GM19467 (cell line): ENCODE data around the gene NXT1.

Source experiments
- ATAC-seq: cut with Tn5 transposase; IDR thresholded peaks from one replicate; pipeline ENCODE4 v1.9.1; 2021; ENCODE audit warnings: mild to moderate bottlenecking, moderate library complexity; ENCODE audit not compliant: unreplicated experiment

NXT1 gene

DNA sequence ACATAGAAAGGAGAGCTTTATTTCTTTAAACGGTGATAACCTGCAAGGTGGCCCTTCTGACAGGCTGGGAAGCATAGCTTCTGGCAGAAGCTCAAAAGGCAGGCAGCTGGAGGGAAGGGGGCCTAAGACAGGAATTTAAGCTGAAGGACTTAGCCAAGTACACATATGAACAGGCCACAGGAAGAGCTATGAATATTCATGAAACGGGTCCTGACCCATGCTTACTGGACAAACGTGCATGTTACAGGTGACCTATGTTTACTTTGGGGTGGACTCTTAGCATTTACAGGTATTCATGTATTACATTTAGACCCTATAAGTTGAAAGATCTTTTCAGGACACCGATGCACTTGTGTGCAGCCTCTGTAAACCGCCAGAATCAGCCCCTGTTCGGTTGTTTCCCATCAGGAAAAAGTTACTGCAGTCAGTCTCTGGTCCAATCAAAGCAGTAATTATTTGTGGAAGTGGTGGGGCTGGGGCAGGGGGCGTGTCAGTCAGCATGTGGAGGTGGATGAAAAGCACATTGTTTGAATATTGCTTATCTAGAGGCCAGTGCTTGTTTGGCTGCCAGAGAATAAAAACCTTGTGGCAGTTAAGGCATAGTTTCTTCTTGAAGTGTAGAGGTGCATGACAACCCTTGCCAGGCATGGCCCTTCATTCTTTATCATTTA, 8.5 kb downstream of the NXT1 start:
- ATAC-seq, result no peak

DNA sequence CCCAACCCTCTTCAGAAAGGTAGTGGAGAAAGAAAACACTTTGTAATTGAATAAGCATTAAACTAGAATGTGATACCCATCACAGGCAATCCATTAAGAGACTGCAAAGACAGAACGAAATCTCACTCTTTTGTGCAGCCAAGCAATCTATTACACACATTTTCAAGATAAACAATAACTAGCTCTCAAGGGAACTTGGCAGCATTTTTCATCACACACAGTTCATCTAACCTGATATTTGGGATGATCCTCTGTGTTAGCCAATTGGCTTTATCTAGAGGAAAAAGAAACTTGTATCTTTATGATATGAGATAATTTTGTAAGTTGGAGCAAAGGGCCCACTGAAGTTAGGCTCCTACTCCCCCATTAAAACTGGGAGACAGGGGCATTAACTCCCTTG, 9.9 kb downstream of the NXT1 start:
- ATAC-seq, result no peak

DNA sequence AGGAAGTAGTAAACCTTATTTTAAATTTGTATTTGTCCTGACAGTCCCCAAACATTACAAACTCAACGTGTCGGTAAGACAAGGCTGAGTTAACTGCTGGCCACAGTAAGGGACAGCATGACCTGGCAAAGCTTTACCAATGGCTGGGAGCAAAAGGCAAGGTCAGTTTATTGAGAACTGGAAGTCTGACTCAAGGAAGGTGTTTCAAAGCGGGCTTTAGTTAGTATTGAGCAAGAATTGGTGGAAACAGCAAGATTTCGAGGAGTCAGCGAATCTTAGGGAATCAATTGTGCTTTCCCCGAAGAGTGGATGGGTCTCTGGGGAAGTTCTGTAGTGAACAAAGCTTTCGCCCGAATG, 10.5 kb downstream of the NXT1 start:
- no peak for ATAC-seq

DNA sequence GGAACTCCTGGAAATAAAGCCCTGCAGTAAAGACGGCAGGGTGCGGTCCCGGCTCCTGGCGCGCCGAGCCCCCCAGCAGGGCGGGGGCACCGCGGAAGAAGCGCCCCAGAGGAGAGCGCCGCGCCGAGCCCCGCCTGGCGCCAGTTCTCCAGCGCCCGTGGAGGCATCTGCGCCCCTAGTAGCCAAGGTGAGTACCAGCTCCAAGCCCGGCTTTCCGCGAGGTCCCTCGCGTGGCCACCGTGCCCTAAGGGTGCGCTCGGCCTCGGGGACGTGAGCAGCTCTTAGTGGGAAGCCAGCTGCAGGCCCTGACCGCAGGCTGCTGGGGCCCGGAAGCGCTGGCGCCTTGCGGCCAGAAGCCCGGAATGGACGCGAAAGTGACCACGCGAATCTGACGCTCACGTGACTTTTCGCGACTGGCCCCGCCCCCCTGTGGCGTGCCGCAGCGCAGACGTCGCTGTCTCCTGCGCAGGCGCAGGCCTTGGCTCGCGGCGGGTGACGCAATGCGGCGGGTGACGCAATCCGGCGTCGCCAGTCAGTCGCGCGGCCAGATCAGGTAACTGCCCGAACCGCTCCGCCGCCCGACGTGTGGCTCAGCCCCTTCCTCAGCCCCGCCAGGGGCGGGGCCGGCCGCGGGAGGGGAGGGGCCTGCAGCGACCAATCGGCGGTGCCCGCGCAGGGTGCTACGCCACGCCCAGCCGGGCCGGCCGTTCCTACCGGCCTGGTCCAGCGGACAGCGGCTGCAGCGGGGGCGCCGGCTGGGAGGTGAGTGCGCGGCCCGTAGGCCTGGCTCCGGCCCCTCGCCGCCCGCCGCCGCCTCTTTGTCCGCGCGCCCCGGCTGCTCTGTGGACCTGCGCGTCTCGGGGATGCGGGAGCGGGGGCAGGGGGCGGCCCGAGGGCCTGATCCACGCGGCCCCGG, 11.1 kb downstream of the NXT1 start, which contains the start of gene GZF1:
Gene GZF1, plus strand, starts transcription at position 707 of the 916 bp plus-strand sequence. CDS start 2,202 bp downstream, outside the sequence.
- peak; percentile 59 for ATAC-seq

DNA sequence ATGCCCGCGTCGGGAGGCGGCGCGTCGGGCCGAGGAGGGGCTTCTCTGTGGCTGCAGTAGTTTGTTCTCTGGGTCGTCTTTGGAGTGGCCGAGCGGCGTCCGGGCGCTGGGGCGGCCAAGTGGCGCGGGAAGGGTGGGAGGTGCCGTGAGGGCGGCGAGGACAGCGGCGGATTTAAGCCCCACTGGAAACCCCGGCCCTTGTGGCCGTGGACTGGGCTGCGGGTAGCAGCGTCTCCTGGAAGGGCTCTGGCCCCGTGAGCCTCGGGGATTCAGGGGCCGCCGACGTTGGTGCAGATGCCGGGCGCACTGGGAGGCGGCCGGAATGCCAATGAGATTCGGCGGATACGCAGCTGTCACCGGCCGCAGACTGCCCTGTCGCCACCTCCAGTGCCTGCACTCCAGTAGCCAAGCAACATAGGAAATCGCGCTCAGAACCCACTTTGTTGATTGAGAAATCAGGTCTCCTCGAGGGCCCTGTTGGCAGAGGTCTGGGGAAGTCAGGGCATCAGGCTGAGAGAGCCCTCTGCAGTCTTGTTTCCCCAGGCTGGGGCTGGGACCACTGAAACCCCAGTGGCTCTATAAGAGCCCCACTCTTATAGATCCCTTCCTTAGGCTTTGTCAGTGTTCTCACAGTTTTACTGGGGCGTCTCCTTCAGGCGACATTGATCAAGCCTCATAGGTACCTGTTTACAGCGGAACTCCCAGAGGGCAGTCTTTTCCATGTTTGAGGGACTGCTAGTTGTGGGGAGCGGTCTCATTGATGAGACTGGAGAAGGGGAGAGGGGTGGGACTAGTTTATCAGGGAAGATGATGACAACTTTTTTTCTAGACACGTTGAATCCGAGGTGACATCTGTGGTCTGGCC, 12.0 kb downstream of the NXT1 start:
- ATAC-seq, result peak; percentile 10

DNA sequence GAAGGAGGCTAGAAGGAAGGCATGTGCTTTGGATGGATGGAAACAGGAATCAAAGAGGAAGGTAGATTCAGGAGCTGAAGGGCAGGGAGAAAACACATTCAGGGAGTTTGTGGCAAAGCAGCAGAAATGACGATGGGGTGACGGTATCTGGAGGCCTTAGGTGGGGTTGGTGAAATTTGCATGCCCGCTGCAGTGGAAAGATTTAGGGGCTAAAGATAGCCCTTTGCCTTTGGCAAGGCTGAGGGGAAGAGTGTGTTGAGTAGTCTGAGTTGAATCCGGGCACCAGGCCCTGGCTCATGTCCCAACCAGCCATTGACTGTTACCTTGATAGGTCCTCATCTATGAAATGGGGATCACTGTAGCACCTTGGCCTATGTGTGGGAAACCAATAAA, 12.7 kb downstream of the NXT1 start:
- ATAC-seq, result no peak

DNA sequence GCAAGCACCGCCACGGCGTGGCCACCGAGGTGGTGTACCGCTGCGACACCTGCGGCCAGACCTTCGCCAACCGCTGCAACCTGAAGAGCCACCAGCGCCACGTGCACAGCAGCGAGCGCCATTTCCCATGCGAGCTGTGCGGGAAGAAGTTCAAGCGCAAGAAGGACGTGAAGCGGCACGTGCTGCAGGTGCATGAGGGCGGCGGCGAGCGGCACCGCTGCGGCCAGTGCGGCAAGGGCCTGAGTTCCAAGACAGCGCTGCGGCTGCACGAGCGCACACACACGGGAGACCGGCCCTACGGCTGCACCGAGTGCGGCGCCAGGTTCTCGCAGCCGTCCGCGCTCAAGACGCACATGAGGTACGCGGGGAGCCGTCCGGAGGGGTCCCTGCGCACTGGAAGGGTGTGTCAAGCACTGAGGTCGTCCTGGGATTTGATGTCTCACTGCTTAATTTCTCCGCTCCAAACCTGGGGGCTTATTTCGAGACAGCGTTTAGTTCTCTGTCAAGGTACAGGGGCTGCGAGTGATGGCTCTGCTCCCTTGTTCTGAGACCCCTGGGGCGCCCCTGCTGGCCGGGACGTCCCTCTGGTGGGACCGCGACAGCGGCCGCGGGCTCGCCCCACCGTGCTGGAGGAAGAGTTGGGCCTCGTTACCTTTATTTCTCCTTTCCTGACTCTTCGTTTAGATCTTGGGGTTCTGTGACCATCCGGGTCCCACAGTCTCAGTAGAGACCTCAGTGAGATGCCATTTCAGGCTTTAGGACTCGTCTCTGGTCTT, 15.0 kb downstream of the NXT1 start:
- ATAC-seq, result no peak

DNA sequence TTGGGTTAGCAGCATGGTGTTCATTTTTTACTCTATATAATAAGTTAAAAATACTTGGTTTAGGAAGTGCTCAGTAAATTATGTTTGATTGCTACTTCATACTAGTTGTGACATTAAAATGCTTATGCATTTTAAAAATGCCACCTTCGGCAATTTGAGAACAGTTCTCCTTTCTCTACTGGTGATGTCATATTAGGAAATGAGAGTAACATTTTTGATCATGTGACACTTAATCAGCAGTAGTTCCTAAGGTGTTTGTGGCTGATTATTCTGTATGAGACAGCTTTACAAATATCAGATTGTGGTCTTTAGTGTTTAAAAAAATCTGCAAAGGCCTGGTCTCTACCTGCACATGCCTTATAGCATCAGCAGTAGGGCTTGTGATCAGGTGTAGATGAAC, 15.8 kb downstream of the NXT1 start:
- ATAC-seq, result no peak

DNA sequence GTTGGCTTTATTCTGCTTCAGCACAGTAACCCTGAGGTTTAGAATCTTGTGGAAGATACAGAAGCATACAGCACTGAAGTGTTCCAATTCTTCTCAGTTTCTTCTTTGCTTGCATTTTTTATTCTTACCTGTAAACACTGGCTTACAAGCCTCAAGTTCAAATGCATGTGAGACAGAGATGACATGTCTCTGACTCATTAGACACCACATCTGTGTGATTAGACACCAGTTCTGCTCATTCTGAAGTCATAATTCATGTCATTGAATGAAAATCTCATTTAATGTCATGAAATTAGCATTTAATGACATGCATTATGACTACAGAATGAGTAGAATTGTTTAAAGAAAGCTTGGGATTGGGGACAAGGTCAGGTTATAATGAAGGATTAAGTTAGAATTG, 17.2 kb downstream of the NXT1 start:
- no peak for ATAC-seq

DNA sequence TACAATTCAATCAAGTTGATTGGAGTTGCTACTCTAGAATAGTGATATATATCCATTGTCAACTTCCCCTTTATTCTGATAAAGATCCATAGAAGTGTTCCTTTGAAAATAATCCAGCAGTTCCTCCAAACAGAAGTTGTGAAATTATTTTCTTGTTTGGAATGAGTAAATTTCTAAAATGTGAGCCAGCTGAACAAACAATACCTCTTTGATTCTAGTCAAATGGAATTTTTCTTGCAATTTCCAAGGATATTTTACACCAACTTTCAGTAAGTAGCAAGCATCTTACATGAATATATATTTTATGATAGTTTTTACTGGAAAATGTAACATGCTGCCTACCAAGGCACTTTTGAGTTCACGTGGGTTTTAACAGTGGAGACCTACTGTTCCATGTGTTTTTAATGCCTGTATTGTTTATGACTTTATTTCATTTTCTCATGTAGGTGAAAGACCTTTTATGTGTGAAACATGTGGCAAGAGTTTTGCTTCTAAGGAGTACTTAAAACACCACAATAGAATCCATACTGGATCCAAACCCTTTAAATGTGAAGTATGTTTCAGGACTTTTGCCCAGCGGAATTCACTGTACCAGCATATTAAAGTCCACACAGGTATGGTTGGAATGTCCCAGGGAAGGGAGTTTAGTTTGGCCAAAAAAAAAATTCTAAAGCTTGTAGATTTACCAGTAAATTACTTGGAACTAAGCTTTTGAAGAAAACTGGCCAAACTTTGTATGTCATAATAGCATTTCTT, 17.9 kb downstream of the NXT1 start:
- ATAC-seq, result no peak

DNA sequence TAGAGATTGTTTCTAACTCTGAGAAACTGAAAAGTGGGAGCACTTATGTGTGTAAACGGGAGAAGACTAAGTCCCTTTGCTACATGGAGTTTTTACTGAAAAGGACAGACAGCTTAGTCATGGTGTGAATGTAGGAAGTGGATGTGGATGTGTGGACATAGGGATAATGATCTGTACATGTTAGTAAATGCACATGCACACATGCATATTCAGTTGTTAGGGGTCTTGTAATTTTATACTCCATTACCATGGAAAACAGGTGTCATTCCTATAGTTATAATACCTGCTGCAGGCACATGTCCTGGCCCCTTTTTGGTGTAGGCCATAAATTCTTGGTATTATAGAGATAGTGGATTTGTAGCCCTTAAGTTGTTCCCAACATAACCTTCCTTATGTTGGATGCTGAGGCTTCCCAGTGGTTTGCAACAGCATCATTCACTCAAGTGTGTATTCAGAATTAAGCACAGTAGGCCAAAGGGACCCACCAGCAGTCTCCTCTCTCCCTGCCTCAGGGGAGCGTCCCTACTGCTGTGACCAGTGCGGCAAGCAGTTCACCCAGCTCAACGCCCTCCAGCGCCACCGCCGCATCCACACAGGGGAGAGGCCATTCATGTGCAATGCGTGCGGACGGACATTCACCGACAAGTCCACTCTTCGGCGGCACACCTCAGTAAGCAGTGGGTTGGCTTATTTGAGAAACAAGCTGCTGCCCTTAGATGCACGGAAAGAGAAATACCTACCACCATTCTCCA, 18.7 kb downstream of the NXT1 start:
- ATAC-seq, result no peak

DNA sequence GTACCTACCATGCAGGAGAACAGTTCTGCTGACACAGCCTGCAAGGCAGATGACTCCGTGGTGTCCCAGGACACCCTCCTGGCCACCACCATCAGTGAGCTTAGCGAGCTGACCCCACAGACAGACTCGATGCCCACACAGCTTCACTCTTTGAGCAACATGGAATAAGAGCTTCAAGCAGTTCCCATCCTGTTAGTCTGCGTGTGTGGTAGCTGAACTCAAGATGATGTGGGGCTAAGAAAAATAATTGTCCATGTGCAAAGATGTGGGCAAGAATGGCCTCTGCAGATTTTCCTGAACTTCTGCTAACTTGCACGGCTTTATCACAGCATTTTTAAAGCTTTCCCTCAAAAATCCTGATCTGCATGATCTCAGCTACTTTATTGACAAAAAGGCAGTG, 19.7 kb downstream of the NXT1 start:
- no peak for ATAC-seq

DNA sequence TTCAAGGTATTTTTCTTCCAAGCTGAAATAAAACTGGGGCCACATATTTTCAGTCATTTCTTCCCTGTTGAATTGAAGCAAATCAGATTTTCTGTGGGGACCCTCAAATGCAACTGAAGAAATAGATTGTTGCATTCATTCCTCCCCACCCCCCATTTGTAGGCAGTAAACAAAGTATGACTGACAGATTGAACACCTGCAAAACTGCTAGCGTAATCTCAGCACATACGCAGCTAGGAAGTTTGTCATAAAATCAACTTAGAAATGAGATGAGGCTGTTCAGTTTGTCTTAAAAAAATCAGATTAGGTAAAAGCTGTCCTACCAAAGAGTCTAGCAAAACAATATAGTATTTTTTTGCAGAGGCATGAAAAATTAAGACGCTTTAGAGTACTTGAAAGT, 20.3 kb downstream of the NXT1 start:
- no peak for ATAC-seq

DNA sequence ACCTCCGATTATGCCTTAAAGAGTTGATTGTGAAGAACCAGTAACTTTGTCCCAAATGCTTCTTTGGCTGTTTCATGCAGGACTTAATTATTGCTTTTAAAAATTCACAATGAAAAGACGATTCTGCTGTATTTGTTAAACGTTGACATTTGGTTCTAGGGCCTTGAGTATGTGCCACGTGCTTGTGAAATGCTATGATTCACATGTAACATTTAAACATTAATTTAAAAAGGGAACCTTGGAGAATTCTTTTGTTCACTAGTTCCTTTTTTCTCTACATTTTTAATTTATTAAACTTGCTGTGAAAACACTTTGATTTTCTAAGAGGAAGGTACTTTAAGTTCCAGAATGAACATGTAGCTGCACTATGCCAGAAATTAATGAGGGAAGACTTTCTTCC, 20.9 kb downstream of the NXT1 start:
- ATAC-seq, result no peak

DNA sequence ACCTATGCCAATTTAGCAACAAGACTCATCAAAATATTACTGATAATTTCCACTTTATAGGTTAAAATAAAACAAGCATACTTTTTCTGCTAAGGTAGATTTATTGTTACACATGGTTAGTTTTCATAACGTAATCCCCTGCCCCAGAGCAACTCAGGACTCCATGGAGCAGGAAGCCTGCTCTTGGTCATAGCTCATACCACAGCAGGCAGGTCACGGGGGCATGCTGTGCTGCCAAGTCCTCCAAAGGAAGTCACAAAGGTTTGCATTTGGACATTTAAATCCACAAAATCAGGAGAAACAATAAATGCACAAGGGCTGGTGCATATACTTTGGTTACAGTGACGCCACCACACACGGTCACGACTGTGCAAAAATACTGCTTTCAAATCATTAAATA, 23.9 kb downstream of the NXT1 start:
- no peak for ATAC-seq

DNA sequence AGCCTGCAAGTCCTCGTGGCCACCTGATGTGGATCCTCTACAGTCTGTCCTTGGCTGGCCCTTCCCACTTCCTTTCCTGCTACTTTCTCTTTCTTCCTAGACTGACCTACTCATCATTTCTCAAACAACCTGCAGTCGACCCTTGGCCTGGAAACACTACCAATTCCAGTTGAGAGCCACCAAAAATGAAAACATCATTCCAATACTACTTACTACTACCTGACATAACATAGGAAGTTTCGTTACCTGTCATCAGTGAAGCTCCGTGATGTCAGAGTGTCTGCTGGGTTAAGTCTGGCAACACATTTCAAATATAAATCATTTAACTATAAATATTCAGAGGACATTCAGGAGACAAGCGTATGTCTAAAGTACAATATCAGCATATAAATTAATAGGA, 25.2 kb downstream of the NXT1 start:
- ATAC-seq, result no peak

DNA sequence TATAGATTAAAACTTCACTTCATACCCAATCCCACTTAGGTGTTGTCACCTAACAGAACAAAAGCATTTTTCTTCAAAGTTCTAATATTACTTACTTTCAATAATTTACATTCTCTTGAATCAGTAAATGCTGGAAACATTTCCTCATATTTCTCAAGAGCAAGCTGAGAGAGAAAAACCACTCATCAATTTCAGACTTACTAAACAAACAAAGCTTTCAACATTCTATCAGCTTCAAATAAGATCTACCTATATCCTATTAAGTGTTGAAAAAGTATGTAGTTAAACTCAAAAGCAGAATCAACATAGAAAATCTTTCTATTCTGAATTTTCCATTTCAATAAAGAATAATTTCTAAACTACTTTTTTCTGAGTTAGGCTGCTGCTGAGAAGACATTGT, 29.2 kb downstream of the NXT1 start:
- no peak for ATAC-seq

DNA sequence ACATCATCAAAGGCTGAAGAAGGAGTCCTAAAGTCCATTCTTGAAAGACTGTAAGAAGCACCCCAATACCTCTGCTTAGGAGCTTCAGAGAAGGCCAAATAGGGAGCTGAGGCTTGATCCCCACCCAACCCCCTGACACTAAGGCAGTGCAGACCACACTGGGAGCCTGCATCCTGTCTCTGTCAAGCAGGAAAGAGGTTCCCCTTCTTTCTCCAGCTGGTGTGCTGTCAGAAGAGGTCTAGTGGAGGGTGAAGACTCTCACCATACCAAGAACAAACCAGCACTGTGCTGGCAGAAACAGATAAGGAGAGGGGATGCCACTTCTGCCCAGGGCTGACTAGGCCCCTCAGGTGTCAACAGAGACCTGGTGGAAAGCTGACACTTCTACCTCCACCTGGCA, 31.3 kb downstream of the NXT1 start:
- no peak for ATAC-seq
